OCI-M2 (cell line): ENCODE measurements around the gene KCP.

ENCODE experiments used
- DNase-seq: peaks from one replicate; lab custom pipeline; 2025; ENCODE audit not compliant: unreplicated experiment; lab: John Stamatoyannopoulos, UW

KCP gene

GRCh38 chr7:128841921-128842673 lies 68.4 kb downstream of the KCP start:
- DNase-seq: no peak

GRCh38 chr7:128841171-128841690 lies 69.3 kb downstream of the KCP start:
- DNase-seq: no peak

GRCh38 chr7:128840326-128841170 lies 70.0 kb downstream of the KCP start:
- no peak for DNase-seq

- no peak for DNase-seq
Measured at GRCh38 chr7:128839751-128840177, 70.7 kb downstream of the KCP start.

- no peak for DNase-seq
Measured at GRCh38 chr7:128838981-128839731, 71.4 kb downstream of the KCP start.

- DNase-seq: no peak
Measured at GRCh38 chr7:128838109-128838779, 72.3 kb downstream of the KCP start.

- DNase-seq: no peak
Measured at GRCh38 chr7:128837521-128837921, 73.0 kb downstream of the KCP start.

- no peak for DNase-seq
Measured at GRCh38 chr7:128836729-128837348, 73.7 kb downstream of the KCP start.

- no peak for DNase-seq
Measured at GRCh38 chr7:128835790-128836641, 74.5 kb downstream of the KCP start.

GRCh38 chr7:128835231-128835751 lies 75.2 kb downstream of the KCP start:
- DNase-seq: no peak

GRCh38 chr7:128833946-128834325 lies 76.6 kb downstream of the KCP start:
- DNase-seq: no peak

- no peak for DNase-seq
Measured at GRCh38 chr7:128833148-128833945, 77.2 kb downstream of the KCP start.

GRCh38 chr7:128832880-128833147 lies 77.7 kb downstream of the KCP start:
- no peak for DNase-seq

GRCh38 chr7:128831994-128832879 lies 78.3 kb downstream of the KCP start:
- DNase-seq: peak; percentile 76

GRCh38 chr7:128831178-128831993 lies 79.1 kb downstream of the KCP start:
- DNase-seq: no peak

GRCh38 chr7:128830231-128831177 lies 80.0 kb downstream of the KCP start, which contains the start of gene FLNC:
TSS of gene FLNC (plus strand) at chr7:128830406. CDS start at chr7:128830638, 232 bp downstream.
- DNase-seq: no peak
